NB4 (cell line): Measurements from ENCODE around the gene PTCH2.

Source experiments
- DNase-seq: peaks from one replicate; pipeline ENCODE4 v3.0.0; 2010; ENCODE audit warnings: low read depth
- H3K4me3 ChIP-seq: one replicate; pipeline ENCODE4 v1.5.1; 2011; ENCODE audit warnings: mild to moderate bottlenecking, low read depth, low read length, moderate library complexity
- CTCF ChIP-seq: IDR thresholded peaks from one replicate; pipeline ENCODE4 v1.5.1; 2012; ENCODE audit warnings: low read depth, low read length
- MAX ChIP-seq: IDR thresholded peaks from 2 replicates; pipeline ENCODE4 v1.6.1; 2011; ENCODE audit warnings: low read depth, low read length
- MYC ChIP-seq: IDR thresholded peaks from 2 replicates; pipeline ENCODE4 v1.6.1; 2011; ENCODE audit warnings: low read depth, low read length
- POLR2A ChIP-seq: IDR thresholded peaks from 2 replicates; pipeline ENCODE4 v1.6.1; 2011; ENCODE audit warnings: mild to moderate bottlenecking; ENCODE audit not compliant: insufficient read length; ENCODE audit errors: extremely low read depth

The PTCH2 gene

GRCh38 chr1:44881011-44881632 lies 38.1 kb upstream of the PTCH2 start:
- DNase-seq = no peak
- no peak overlapping the region for H3K4me3 ChIP-seq
- TF ChIP-seq CTCF (no peak), MYC (no peak), POLR2A (no peak), MAX (no peak)

GRCh38 chr1:44874155-44874554 lies 31.1 kb upstream of the PTCH2 start:
- H3K4me3 ChIP-seq = no peak overlapping the region
- TF ChIP-seq POLR2A = no peak
- no peak for TF ChIP-seq MYC
- no peak for TF ChIP-seq CTCF
- no peak for DNase-seq

- no peak for TF ChIP-seq CTCF
- no peak for TF ChIP-seq MAX
- no peak for TF ChIP-seq POLR2A
- TF ChIP-seq MYC = no peak
- no peak overlapping the region for H3K4me3 ChIP-seq
- no peak for DNase-seq
Observed at GRCh38 chr1:44870096-44870495, 27.0 kb upstream of the PTCH2 start.

GRCh38 chr1:44867801-44868200 lies 24.7 kb upstream of the PTCH2 start:
- no peak overlapping the region for H3K4me3 ChIP-seq
- TF ChIP-seq POLR2A (no peak), MAX (no peak), MYC (no peak), CTCF (no peak)
- no peak for DNase-seq

GRCh38 chr1:44862829-44863401 lies 19.9 kb upstream of the PTCH2 start:
- TF ChIP-seq POLR2A (no peak), MAX (no peak), CTCF (no peak), MYC (no peak)
- no peak overlapping the region for H3K4me3 ChIP-seq
- no peak for DNase-seq
